C4-2B (cell line): ENCODE data around the gene OPRL1.

Experiments used
- CTCF ChIP-seq: fragments of 450-650 bp; conservative IDR thresholded peaks from 2 replicates; pipeline ENCODE4 v1.5.1; 2017; ENCODE audit warnings: mild to moderate bottlenecking
- ZFX ChIP-seq: fragments of 450-650 bp; IDR thresholded peaks from 2 replicates; pipeline ENCODE4 v1.6.1; 2017

GRCh38 chr20:64108731-64109681, 29.1 kb downstream of the OPRL1 start:
- TF ChIP-seq CTCF: no peak
- no peak for TF ChIP-seq ZFX
